ENCODE data around the gene CCDC68.

DNA sequence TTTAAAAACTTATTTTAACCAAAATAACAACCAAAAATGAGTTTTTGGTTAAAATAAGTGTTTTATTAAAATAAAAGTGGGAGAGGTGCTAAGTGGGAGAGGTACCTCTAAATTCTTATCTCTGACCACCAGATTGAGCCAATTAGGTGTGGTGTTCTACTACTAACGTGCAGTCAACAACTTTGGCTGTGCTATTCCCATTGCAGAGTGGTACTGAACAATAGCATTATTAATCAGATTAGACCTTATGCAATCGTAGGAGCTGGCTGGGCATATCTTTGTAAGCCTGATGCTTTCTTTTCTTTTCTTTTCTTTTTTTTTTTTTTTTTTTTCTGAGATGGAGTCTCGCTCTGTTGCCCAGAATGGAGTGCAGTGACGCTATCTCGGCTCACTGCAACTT, 92.1 kb downstream of the CCDC68 start:
- TF ChIP-seq, protein P1, sequence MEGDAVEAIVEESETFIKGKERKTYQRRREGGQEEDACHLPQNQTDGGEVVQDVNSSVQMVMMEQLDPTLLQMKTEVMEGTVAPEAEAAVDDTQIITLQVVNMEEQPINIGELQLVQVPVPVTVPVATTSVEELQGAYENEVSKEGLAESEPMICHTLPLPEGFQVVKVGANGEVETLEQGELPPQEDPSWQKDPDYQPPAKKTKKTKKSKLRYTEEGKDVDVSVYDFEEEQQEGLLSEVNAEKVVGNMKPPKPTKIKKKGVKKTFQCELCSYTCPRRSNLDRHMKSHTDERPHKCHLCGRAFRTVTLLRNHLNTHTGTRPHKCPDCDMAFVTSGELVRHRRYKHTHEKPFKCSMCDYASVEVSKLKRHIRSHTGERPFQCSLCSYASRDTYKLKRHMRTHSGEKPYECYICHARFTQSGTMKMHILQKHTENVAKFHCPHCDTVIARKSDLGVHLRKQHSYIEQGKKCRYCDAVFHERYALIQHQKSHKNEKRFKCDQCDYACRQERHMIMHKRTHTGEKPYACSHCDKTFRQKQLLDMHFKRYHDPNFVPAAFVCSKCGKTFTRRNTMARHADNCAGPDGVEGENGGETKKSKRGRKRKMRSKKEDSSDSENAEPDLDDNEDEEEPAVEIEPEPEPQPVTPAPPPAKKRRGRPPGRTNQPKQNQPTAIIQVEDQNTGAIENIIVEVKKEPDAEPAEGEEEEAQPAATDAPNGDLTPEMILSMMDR (IDR thresholded peaks at IDR 0.05), result no peak
- TF ChIP-seq POLR2AphosphoS5 (IDR thresholded peaks at IDR 0.05), result no peak
- no peak for TF ChIP-seq POLR2A (IDR thresholded peaks at IDR 0.05; ENCODE audit: low read depth)
- no peak for TF ChIP-seq EP300 (IDR thresholded peaks at IDR 0.05)
